Anterior cingulate cortex (tissue), 58 donors: ENCODE results near the gene ERG.

Source experiments
- DNase-seq, 58 donors: peaks; one replicate each; lab custom pipeline; 2025; lab: John Stamatoyannopoulos, UW

Gene ERG

GRCh38 chr21:38475519-38475918 is 22.8 kb downstream of the ERG start:
- no peak for DNase-seq

GRCh38 chr21:38474796-38475195 is 23.5 kb downstream of the ERG start:
- no peak for DNase-seq

GRCh38 chr21:38474124-38474523 is 24.2 kb downstream of the ERG start:
- DNase-seq = no peak

GRCh38 chr21:38472412-38473108 is 25.7 kb downstream of the ERG start:
- no peak for DNase-seq

- no peak for DNase-seq
These were observed 26.5 kb downstream of the ERG start for GRCh38 chr21:38471766-38472165.

GRCh38 chr21:38470755-38471154 is 27.5 kb downstream of the ERG start:
- DNase-seq = peak in 1 of 58 donors; percentile 13

GRCh38 chr21:38469642-38470041 is 28.6 kb downstream of the ERG start:
- no peak for DNase-seq

GRCh38 chr21:38468989-38469388 is 29.3 kb downstream of the ERG start:
- DNase-seq = no peak

GRCh38 chr21:38467911-38468310 is 30.4 kb downstream of the ERG start:
- no peak for DNase-seq

- DNase-seq = no peak
These were observed 30.9 kb downstream of the ERG start for GRCh38 chr21:38467374-38467773.

- DNase-seq = no peak
These were observed 38.0 kb downstream of the ERG start for GRCh38 chr21:38460171-38460742.

- no peak for DNase-seq
These were observed 38.8 kb downstream of the ERG start for GRCh38 chr21:38459490-38459889.

- DNase-seq = no peak
These were observed 42.9 kb downstream of the ERG start for GRCh38 chr21:38455403-38455802.

- DNase-seq = no peak
These were observed 43.6 kb downstream of the ERG start for GRCh38 chr21:38454702-38455101.

GRCh38 chr21:38454161-38454560 is 44.1 kb downstream of the ERG start:
- DNase-seq = no peak

- DNase-seq = no peak
These were observed 49.4 kb downstream of the ERG start for GRCh38 chr21:38448671-38449385.

- no peak for DNase-seq
These were observed 50.7 kb downstream of the ERG start for GRCh38 chr21:38447611-38448010.

- peak in 1 of 58 donors; percentile 1 for DNase-seq
These were observed 53.6 kb downstream of the ERG start for GRCh38 chr21:38444691-38445090.

GRCh38 chr21:38443110-38443509 is 55.2 kb downstream of the ERG start:
- no peak for DNase-seq

- no peak for DNase-seq
These were observed 57.1 kb downstream of the ERG start for GRCh38 chr21:38441153-38441552.

GRCh38 chr21:38440746-38441145 is 57.5 kb downstream of the ERG start:
- no peak for DNase-seq

GRCh38 chr21:38439957-38440356 is 58.3 kb downstream of the ERG start:
- no peak for DNase-seq
